ENCODE measurements around the gene SMAD6. TPM values are rescaled to one million over a fixed set of nuclear protein-coding genes. Genes with fewer than 3 reads are reported as not detected.

SMAD6 gene
- total RNA-seq, 1 donor from 2014 or later = 15.6 TPM

DNA sequence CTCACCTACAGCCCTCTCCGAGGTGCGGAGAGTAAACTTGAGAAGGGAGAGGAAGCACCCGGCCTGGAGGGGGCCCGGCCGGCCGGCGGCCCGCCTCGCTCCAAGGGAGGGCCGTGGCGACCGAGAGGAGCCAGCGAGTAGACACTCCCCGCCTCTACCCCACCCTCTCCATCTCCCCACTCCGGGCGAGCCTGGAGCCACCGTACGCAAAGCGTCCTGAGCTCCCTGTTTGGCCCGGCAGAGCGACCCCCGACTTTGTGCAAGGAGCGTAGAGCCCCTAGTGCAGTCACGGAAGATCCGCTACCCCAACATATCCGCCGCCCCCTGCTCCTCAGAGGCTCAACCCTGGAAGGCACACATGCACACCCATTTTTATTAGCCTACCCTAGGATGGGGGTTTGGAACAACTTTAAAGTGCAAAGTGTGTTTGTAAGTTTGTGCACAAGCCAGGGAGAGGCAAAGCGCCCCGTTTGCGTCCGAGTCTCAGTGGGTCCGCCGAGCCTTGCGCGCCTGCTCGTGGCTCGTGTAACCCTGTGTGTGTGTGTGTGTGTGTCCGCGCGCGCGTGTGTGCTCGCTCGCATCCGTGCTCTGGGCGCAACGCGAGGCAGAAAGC is 508 bp upstream of the SMAD6 start:
- DNase-seq (ENCODE audit: extremely low read depth, low read depth, low spot score) = no peak

DNA sequence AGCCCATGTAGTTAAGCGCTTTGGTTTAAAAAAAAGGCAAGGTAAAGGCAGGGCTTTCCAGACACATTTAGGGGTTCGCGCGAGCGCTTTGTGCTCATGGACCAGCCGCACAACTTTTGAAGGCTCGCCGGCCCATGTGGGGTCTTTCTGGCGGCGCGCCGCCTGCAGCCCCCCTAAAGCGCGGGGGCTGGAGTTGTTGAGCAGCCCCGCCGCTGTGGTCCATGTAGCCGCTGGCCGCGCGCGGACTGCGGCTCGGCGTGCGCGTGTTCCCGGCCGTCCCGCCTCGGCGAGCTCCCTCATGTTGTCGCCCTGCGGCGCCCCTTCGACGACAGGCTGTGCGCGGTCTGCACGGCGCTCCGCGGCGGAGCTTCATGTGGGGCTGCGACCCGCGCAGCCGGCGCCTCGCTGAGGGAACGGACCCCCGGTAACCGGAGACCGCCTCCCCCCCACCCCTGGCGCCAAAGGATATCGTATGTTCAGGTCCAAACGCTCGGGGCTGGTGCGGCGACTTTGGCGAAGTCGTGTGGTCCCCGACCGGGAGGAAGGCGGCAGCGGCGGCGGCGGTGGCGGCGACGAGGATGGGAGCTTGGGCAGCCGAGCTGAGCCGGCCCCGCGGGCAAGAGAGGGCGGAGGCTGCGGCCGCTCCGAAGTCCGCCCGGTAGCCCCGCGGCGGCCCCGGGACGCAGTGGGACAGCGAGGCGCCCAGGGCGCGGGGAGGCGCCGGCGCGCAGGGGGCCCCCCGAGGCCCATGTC is 927 bp downstream of the SMAD6 start:
- no peak for DNase-seq (ENCODE audit: extremely low read depth, low read depth, low spot score)

DNA sequence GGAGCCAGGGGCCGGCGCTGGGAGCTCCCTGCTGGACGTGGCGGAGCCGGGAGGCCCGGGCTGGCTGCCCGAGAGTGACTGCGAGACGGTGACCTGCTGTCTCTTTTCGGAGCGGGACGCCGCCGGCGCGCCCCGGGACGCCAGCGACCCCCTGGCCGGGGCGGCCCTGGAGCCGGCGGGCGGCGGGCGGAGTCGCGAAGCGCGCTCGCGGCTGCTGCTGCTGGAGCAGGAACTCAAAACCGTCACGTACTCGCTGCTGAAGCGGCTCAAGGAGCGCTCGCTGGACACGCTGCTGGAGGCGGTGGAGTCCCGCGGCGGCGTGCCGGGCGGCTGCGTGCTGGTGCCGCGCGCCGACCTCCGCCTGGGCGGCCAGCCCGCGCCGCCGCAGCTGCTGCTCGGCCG is 1.5 kb downstream of the SMAD6 start:
- no peak for DNase-seq (ENCODE audit: extremely low read depth, low read depth, low spot score)

DNA sequence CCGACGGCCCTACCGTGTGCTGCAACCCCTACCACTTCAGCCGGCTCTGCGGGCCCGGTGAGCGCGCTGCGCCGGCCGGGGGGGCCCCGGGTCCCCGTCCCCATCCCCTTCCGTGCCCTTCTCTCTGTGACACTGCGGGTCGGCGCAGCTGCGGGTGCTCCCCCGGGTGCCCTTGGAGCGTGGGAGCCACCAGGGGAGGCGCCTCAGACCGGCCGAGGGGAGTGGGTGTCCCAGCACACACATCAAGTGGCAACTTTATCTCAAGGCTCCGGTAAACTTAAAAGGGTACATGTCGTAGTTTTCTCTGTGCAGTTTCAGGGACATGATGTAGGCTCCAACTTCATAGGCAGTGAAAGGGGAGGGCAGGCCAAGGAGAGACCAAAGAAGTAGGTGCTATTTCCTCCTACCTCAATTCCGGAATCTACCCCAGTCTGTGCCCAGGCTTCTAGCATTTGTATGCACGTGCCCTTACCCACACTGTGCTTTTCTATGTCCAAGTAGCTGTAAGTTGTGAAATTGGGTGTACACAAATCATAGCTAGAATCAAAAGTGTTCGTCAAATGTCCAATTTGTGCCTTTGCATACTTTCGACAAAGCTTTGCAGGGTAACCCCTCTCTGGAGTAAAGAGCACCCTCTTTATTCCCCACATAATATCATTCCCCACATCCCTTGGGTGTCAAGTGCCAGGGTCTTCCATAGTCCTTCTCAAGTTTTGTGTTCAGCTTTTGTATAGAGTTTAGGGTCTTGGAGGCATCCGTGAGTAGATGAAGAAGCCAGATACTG is 2.2 kb downstream of the SMAD6 start:
- no peak for DNase-seq (ENCODE audit: extremely low read depth, low read depth, low spot score)

DNA sequence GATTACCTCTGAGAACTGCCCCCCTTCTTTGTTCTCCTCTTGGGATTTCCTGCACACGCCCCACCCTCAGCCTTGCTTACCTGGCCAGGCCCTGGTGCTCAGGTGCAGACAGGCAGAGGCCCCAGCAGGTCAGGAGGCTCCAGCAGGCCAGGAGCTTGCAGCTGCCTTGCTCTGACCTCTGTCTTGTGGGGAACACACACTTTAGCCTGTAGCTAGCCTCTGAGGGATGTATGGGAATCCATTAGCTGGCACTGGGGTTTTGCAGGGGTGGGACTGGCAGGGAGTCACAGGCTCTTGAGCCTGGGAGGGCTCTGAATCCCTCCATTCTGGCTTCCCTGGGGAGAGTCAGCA is 2.7 kb downstream of the SMAD6 start:
- no peak for DNase-seq (ENCODE audit: extremely low read depth, low read depth, low spot score)

DNA sequence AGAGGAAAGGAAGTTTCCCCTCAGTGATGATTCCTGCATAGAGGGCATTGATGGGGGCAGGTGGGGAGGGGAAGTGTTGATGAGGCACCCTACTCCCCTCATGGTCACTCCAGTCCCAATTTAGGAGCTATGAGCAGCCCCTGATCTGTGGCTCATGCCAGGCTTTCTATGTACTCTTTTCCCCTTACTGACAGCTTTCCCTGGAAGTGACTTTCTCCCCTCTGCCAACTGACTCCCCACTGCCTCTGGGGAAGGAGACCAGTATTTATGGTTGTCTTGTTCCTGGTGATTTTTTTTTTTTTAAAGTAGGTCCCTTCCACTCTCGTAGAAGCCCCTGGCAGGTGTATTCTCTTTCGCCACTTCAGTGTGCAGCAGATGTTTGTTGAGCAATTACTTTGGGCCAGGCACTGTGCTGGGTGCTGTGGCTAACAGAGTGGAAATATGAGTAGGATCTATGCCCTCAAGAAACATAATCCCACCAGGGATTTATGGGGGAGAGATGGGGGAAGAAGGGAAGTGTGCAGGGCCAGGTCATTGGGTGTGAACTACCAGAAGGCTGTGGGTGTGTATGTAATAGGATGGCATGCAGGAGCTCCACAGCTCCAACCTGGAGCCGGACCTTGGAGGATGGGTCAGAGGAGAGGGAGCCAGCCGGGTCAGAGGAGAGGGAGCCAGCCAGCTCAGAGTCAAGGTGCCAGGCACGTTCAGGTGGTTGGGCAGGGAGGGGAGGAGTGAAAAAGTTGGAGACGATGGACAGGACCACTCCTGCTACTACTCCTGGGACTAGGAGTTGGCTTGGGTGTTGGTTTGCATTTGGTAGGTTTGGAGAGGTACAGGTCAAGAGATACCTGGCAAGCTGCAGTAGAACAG is 3.5 kb downstream of the SMAD6 start:
- DNase-seq (ENCODE audit: extremely low read depth, low read depth, low spot score) = no peak

DNA sequence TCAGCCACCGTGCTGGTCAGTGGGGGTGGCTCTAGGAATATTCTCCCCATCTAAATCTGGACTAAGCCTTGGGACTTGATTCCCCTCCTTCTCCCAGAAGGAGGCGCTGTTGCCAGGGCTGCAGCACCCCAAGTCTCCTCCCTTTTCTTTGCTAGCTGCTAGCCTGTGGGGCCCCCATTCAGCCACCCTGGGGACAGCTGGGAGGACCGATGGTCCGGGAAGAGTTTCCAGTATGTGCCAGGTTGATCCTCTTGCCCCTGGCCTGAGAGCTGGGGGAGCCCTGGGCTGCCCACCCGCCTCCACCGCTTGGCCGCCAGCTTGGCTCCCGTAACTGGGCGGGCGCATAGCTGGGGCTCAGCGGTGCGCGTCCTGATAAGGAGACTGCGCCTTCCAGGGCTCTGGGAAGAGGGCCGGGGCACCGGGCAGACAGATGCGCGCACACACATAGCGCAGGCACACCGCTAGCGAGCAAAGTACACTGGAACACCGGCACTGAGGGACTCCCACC is 4.2 kb downstream of the SMAD6 start:
- DNase-seq (ENCODE audit: extremely low read depth, low read depth, low spot score) = no peak

DNA sequence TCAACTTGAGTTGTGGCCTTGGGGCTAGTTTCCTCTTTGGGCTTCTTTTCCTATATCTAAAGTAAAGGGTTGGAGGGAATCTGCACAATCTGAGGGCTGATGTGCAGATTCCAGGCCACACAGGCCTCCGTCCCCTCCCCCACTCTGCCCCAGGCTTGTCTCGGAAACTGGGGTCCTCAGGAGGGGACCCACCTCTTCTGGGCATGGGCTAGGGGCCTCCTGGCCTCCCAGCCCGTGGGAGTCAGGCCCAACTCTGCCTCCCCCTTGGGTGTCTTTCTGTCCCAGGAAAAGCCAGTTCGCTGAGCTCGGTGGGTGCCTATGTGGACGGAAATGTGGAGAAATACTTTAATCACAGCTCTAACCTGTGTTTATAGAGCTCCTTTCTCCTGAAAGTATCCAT is 4.8 kb downstream of the SMAD6 start:
- no peak for DNase-seq (ENCODE audit: extremely low read depth, low read depth, low spot score)

DNA sequence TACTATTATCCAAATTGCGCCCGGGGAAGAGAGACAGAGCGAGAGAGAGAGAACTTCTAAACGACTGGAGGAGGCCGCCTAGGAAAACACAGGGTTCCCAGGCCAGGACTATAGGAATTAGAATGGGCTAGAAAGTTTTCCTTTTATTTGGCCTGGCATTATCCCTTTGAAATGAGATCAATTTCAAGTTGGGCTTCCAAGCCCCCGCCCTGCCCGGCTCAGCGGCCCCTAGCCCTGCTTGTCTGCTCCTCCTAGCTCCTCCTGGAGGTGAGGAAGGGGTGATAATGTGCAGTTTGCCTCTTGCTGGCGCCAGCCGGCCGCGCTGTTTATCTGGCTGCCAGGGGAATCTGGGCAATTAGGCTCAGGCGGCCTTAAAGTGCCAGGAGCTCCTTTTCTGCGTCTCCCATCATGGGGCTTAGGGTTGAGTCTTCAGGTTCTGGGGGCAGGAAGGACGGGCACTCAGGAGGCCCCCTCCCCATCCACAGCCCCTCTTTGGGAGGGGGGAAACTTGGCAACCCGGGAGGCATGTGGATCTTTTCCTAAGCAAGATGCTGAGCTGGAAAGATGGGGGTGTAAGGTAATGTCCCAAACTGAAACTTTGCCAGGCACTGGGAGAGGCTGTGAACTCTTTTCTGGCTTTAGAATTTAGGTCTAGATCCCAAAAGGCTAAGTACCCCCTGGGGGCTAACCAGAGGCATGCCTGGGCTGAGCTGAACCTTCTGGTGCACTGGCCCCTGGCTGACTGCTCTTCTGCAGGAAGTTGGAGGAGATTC is 5.5 kb downstream of the SMAD6 start:
- no peak for DNase-seq (ENCODE audit: extremely low read depth, low read depth, low spot score)

DNA sequence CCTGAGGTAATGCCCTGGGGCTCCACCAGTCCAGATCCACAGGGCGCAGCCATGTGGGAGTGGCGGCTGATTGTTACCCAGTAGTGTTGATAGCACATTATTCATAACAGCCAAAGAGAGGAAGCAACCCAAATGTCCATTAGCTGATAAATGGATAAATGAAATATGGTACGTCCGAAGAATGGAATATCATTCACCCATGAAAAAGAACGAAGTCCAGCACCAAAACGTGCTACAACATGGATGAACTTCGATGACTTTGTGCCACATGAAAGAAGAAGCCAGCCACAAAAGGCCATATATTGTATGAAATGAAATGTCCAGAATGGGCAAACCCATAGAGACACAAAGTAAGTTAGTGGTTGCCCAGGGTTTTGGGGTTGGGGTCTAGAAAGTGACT is 6.4 kb downstream of the SMAD6 start:
- DNase-seq (ENCODE audit: extremely low read depth, low read depth, low spot score) = no peak

DNA sequence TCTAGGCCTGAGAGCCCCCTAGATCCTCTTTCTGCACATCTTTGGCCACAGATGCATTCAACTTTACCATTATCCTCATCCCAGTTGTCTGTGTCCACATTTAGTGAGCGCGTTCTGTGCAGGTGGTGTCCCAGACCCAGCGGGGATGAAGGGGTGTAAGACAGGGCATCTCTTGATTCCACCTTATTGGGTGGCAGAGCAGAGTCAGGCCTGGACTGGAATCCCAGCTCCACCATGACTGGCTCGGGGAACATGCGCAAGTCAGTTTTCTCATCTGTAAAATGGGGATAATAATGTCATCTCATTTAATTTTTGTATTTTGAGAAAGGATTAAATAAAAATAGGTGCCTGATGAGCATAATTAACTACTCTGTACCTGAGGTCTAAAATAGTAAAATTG is 7.8 kb downstream of the SMAD6 start:
- no peak for DNase-seq (ENCODE audit: extremely low read depth, low read depth, low spot score)

DNA sequence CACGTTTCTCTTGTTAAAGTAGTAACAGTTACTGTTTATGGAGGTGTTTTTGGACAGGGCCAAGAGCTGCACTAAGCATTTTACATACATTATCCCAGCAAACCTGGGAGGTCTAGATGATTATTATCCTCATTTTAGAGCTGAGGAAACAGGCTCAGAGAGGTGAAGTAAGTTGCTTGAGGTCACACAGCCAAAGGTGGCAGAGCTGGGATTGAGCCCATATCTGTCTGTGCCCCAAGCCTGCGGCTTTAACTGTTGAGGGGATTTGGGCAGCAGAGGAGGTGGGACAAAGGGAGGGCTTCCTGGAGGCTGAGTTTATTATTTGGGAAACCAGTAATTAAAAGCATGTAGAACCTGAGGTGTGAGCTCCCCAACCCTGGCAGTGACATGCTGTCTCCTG is 9.2 kb downstream of the SMAD6 start:
- DNase-seq (ENCODE audit: extremely low read depth, low read depth, low spot score) = no peak

DNA sequence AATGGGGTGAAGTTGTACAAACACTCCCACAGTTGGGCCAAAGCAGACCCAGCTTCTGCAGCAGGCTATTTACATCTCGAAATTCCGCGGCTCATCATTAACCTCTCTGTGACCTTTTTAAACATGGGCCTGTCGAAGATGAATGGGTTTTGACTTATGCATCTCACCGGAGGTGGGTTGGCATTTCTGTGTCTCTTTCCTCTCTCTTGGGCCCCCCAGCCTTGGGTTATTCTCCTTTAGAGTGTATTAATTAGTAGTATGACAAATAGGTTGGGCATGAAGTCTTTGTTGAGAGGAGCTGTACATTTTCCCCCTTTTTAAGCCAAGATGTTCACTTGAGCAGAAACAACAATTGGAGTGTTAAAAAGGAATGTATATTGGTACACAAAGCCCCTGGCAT is 9.8 kb downstream of the SMAD6 start:
- DNase-seq (ENCODE audit: extremely low read depth, low read depth, low spot score) = no peak

DNA sequence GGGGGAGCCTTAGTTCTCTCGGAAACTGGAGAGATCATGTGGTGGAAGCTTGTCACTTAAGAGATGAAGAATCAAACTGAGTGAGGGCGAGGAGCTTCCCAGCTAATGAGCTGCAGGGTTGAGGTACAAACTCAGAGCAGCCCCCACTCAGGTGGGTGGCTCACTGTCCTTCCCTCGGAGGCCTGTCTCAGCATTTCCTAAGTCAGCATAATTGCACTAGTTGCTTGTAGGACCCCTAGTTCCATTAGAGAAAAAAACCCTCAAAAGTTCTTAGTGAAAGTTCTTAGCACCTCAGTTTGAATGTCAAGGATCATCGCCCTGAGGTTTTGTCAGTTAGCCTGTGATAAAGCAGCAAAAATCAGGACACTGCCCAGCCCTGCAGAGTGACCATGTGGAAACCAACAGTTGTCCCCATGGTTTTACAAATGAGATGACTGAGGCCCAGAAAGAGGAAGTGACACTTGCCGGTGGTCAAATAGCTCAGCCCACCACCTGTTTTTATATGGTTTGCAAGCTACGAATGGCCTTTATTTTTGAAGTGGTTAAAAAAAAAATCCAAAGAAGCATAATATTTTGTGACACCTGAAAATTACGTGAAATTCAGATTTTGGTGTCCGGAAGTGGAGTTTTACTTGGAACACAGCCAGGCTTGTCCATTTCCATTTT is 11.9 kb downstream of the SMAD6 start:
- DNase-seq (ENCODE audit: extremely low read depth, low read depth, low spot score) = no peak

DNA sequence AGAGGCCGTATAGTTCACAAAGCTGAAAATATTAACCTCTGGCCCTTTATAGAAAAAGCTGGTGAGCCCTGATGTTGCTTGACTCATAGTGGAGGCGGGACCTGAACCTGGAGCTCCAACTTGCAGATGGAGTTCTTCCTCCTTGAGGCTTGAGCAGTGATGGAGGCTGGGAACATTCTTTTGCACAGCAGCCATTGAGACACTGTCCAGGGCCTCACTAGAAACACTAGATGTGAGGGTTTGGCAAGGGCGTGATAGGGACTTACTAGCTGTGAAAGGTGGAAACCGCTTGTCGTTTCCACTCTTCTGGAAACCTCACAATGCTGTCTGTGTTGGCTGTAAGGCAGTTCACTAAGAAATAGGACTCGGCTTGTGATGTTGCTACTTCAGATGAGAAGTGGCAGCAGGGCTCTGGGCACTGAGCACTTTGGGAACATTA is 12.5 kb downstream of the SMAD6 start:
- no peak for DNase-seq (ENCODE audit: extremely low read depth, low read depth, low spot score)

DNA sequence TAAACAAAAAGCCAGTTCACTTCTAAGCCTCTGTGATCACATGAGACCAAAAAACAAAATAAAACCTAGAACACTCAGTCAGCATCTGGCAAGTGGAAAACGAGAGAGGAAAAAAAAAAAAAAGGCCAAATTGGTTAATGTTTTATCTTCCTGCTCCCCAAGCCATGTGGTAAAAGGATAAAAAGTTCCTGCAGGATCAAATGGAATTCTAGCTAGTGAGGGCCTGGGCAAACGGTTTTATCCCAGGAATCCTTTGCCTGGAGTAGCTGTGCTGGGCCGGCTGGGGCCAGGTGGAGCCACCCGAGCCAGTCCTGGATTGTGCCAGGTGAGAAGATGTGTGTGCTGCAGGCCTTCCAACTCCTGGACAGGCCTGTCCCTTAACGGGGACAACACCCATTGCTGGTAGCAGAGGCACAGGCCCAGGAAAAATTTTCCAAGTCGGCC is 13.2 kb downstream of the SMAD6 start:
- no peak for DNase-seq (ENCODE audit: extremely low read depth, low read depth, low spot score)

DNA sequence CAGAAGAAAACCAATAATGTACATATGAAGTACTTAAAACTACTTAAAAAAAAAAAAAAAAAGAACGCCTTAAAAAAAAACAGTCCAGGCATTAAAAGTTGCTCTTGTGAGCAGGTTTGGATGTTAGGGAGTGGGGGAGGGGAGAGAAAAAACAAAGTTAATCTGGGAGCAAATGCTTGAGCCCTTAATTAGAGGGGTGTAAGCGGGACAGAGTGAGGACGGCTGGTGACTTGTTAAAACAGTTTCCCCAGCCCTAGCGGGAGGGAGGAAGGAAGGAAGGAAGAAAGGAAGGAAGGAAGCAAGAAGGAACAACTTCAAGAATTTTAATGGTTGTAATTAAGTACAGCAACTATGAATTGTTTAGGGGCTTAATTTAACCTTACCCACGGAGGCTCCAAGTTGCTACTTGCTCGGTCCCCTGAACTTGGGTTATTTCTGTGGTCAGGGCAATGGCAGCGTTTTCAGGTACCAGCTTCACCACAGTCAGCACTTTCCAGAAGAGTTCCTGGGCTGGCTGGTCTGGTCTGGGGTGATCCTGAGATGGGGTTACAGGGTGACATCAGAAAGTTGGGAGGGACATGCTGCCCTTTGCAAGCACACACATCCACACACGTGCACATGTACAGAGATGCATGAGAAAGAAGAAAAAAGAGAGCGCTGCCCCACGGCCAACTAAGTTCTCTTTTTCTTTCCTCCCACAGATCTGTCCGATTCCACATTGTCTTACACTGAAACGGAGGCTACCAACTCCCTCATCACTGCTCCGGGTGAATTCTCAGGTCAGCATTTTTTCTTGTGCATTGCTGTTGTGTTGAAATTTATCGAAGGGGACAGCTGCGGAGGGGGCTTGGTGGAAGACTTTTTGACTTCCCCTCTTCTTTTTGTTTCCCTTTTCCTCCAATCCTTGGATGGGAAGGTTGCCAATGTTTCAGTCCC is 14.0 kb downstream of the SMAD6 start:
- no peak for DNase-seq (ENCODE audit: extremely low read depth, low read depth, low spot score)

DNA sequence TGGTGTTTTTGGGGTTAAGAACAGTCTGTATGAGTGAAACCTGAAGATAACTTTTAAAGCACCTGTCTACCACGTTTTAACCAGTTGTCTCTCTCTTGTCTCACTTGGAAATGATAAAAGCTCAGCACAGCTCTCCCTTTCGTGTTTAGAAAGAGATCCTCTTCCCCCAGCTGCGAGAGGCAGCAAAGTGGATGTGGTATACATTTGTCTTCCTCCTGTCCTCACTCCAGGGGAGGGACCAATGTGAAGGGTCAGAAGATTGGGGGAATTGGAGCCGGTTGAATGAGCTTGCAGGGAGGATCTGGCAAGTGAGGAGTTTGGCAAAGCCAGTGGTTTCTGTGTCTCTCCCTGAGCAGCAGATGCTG is 14.6 kb downstream of the SMAD6 start:
- DNase-seq (ENCODE audit: extremely low read depth, low read depth, low spot score) = no peak
